GM23248 (cell line): ENCODE measurements around the gene NEGR1.

ENCODE experiments used
- EZH2 ChIP-seq: fragments of 200-600 bp; sonication (generic); IDR thresholded peaks from 2 replicates; pipeline ENCODE4 v1.6.1; 2018; ENCODE audit warnings: antibody characterized with exemption, mild to moderate bottlenecking; ENCODE audit not compliant: insufficient read depth, poor library complexity, severe bottlenecking
- EZH2phosphoT487 ChIP-seq: fragments of 200-600 bp; sonication (generic); IDR thresholded peaks from 2 replicates; pipeline ENCODE4 v1.6.1; 2018; ENCODE audit warnings: antibody characterized with exemption, moderate library complexity, mild to moderate bottlenecking, low read depth; ENCODE audit not compliant: insufficient read depth

- TF ChIP-seq EZH2 (no peak), EZH2phosphoT487 (no peak)
These were observed 296.2 kb downstream of the NEGR1 start for GRCh38 chr1:71986160-71986559.
